Keratinocyte (primary cell): ENCODE measurements around the gene OR1F1. TPM values are rescaled to one million over a fixed set of nuclear protein-coding genes. Genes with fewer than 3 reads are reported as not detected.

Source experiments
- DNase-seq: peaks from one replicate; pipeline ENCODE4 v3.0.0-alpha.2; 2011; ENCODE audit warnings: low read depth, missing footprints, low spot score
- FAIRE-seq: peaks from 2 replicates; lab custom pipeline; 2011; peaks lifted over from hg19 to GRCh38; lab: Jason Lieb, UNC
- H2AFZ ChIP-seq: 2 replicates; pipeline ENCODE4 v1.6.0; 2012; ENCODE audit warnings: low read length, control low read depth, inconsistent platforms; ENCODE audit not compliant: control insufficient read depth
- H3K27ac ChIP-seq: 2 replicates; pipeline ENCODE4 v1.5.1; 2011; ENCODE audit warnings: low read length; ENCODE audit not compliant: control insufficient read depth, insufficient read depth
- H3K27me3 ChIP-seq: 3 replicates; pipeline ENCODE4 v1.6.0; 2011; ENCODE audit warnings: low read length; ENCODE audit not compliant: control insufficient read depth, insufficient read depth; ENCODE audit errors: extremely low read depth
- H3K36me3 ChIP-seq, 2 experiments: 2 replicates in 1 of 2; 3 replicates in 1 of 2; pipeline ENCODE4 v1.5.1; 2011; ENCODE audit warnings: low read length in 2 of 2, mild to moderate bottlenecking in 1 of 2; ENCODE audit not compliant: control insufficient read depth in 2 of 2, insufficient read depth in 2 of 2; ENCODE audit errors: extremely low read depth in 1 of 2
- H3K4me1 ChIP-seq: 3 replicates; pipeline ENCODE4 v1.5.1; 2011; ENCODE audit warnings: low read length; ENCODE audit not compliant: control insufficient read depth, insufficient read depth; ENCODE audit errors: extremely low read depth
- H3K4me2 ChIP-seq: 3 replicates; pipeline ENCODE4 v1.6.0; 2011; ENCODE audit warnings: low read depth, low read length; ENCODE audit not compliant: control insufficient read depth, insufficient read depth; ENCODE audit errors: extremely low read depth
- H3K4me3 ChIP-seq, 3 experiments: fragments of 200-600 bp in 1 of 3; sonication (generic) in 1 of 3; 2 replicates in 2 of 3; 3 replicates in 1 of 3; pipeline ENCODE4 v1.5.1; 2011 to 2016; ENCODE audit warnings: low read length in 3 of 3, mild to moderate bottlenecking in 3 of 3, control low read depth in 2 of 3, inconsistent platforms in 1 of 3, low read depth in 1 of 3, mixed read lengths in 1 of 3, mixed run types in 1 of 3, moderate library complexity in 1 of 3; ENCODE audit not compliant: control insufficient read depth in 2 of 3, insufficient read depth in 2 of 3; ENCODE audit errors: extremely low read depth in 1 of 3
- H3K79me2 ChIP-seq: 2 replicates; pipeline ENCODE4 v1.6.0; 2012; ENCODE audit warnings: low read length; ENCODE audit not compliant: control insufficient read depth, insufficient read depth
- H3K9ac ChIP-seq: 3 replicates; pipeline ENCODE4 v1.6.0; 2011; ENCODE audit warnings: low read length; ENCODE audit not compliant: control insufficient read depth, insufficient read depth; ENCODE audit errors: extremely low read depth
- H3K9me1 ChIP-seq: 3 replicates; pipeline ENCODE4 v1.6.0; 2011; ENCODE audit warnings: low read length; ENCODE audit not compliant: control insufficient read depth, insufficient read depth; ENCODE audit errors: extremely low read depth
- H3K9me3 ChIP-seq: 2 replicates; pipeline ENCODE4 v1.5.1; 2012; ENCODE audit warnings: low read depth, low read length; ENCODE audit not compliant: control insufficient read depth
- H4K20me1 ChIP-seq: 3 replicates; pipeline ENCODE4 v1.6.0; 2011; ENCODE audit warnings: low read length; ENCODE audit not compliant: control insufficient read depth, insufficient read depth; ENCODE audit errors: extremely low read depth
- EZH2 ChIP-seq: IDR thresholded peaks from one replicate; pipeline ENCODE4 v1.6.1; 2012; ENCODE audit warnings: inconsistent platforms, mild to moderate bottlenecking, low read length, moderate library complexity
- dilution Hi-C: fragments of 300-500 bp; cut with MboI; formaldehyde crosslinking; loops from one replicate; pipeline ENCODE4 v1.7.0; 2020; ENCODE audit warnings: low sequenced_read_pairs; ENCODE audit not compliant: extremely low pct_ligation_motif_present
- polyA plus RNA-seq, 5 experiments: library from polyadenylated mRNA; depleted of rRNA in 3 of 5; stranded (reverse) in 3 of 5; stranded (forward) in 1 of 5; unstranded in 1 of 5; fragments of >200 nt; gene quantifications; 1 replicate in 1 of 5; 2 replicates in 3 of 5; 3 replicates in 1 of 5; pipeline versions ENCODE4 v1.2.1 to v1.2.3, GENCODE V29; 2011 to 2012; ENCODE audit warnings: missing spikeins in 2 of 5, low read depth in 1 of 5, low replicate concordance in 1 of 5
- TF ChIP-seq, protein P1 (sequence below), 3 experiments: IDR thresholded peaks in 1 of 3; conservative IDR thresholded peaks in 1 of 3; optimal IDR thresholded peaks in 1 of 3; 2 replicates in 2 of 3; 3 replicates in 1 of 3; pipeline versions ENCODE3 to v1.5.1; 2011; ENCODE audit warnings: low read length in 3 of 3, mild to moderate bottlenecking in 3 of 3, moderate library complexity in 2 of 3, control low read depth in 1 of 3, inconsistent platforms in 1 of 3; ENCODE audit not compliant: insufficient read depth in 2 of 3; ENCODE audit errors: extremely low read depth in 1 of 3

Gene OR1F1
- polyA plus RNA-seq, 1 donor (not counting 4 experiments of a cell fraction or from before 2014, with no cell fraction given) = 0.51 TPM

GRCh38 chr16:3215601-3216262 lies 27.7 kb downstream of the OR1F1 start:
- FAIRE-seq = no peak
- H3K79me2 ChIP-seq = no peaks in the 10 kb centered on the region
- H3K9ac ChIP-seq = no peak overlapping the region
- H3K27me3 ChIP-seq = no peaks in the 10 kb centered on the region
- no peak for DNase-seq
- H2AFZ ChIP-seq = no peak overlapping the region
- H3K36me3 ChIP-seq = no peaks in the 10 kb centered on the region
- no peak for TF ChIP-seq EZH2
- TF ChIP-seq, protein P1, sequence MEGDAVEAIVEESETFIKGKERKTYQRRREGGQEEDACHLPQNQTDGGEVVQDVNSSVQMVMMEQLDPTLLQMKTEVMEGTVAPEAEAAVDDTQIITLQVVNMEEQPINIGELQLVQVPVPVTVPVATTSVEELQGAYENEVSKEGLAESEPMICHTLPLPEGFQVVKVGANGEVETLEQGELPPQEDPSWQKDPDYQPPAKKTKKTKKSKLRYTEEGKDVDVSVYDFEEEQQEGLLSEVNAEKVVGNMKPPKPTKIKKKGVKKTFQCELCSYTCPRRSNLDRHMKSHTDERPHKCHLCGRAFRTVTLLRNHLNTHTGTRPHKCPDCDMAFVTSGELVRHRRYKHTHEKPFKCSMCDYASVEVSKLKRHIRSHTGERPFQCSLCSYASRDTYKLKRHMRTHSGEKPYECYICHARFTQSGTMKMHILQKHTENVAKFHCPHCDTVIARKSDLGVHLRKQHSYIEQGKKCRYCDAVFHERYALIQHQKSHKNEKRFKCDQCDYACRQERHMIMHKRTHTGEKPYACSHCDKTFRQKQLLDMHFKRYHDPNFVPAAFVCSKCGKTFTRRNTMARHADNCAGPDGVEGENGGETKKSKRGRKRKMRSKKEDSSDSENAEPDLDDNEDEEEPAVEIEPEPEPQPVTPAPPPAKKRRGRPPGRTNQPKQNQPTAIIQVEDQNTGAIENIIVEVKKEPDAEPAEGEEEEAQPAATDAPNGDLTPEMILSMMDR (optimal IDR thresholded peaks at IDR 0.05 in 1 of 3, IDR thresholded peaks at IDR 0.05 in 1 of 3, conservative IDR thresholded peaks at IDR 0.05 in 1 of 3; ENCODE audit: extremely low read depth in 1 of 3, insufficient read depth in 2 of 3, low read length in 3 of 3) = no peak
- no peak overlapping the region for H3K4me3 ChIP-seq
- dilution Hi-C loops = no loop called here
- no peaks in the 10 kb centered on the region for H4K20me1 ChIP-seq
- H3K9me1 ChIP-seq = no peaks in the 10 kb centered on the region
- H3K4me2 ChIP-seq = no peak overlapping the region
- no peaks in the 10 kb centered on the region for H3K9me3 ChIP-seq
- no peak overlapping the region for H3K27ac ChIP-seq
- no peaks in the 10 kb centered on the region for H3K4me1 ChIP-seq

DNA sequence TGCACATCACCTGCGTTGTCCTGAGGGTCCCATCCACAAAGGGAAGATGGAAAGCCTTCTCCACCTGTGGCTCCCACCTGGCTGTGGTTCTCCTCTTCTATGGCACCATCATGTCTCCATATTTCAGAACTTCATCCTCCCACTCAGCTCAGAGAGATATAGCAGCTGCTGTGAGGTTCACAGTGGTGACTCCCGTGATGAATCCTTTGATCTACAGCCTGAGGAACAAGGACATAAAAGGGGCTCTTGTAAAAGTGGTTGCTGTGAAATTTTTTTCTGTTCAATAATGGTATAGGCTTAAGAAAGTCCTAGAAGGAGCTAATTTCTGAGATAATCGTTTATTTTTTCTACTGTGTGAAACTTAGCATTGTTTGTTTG lies 28.2 kb downstream of the OR1F1 start:
- Histone ChIP-seq H3K36me3 (no peaks in the 10 kb centered on the region), H3K9ac (no peak overlapping the region), H3K4me3 (no peak overlapping the region), H3K27me3 (no peaks in the 10 kb centered on the region), H3K27ac (no peak overlapping the region), H4K20me1 (no peaks in the 10 kb centered on the region), H3K9me1 (no peaks in the 10 kb centered on the region), H3K9me3 (no peaks in the 10 kb centered on the region), H3K4me1 (no peaks in the 10 kb centered on the region), H3K79me2 (no peaks in the 10 kb centered on the region), H3K4me2 (no peak overlapping the region), H2AFZ (no peak overlapping the region)
- DNase-seq (no peak), FAIRE-seq (no peak)
- TF ChIP-seq EZH2 = no peak
- TF ChIP-seq, protein P1 (optimal IDR thresholded peaks at IDR 0.05 in 1 of 3, IDR thresholded peaks at IDR 0.05 in 1 of 3, conservative IDR thresholded peaks at IDR 0.05 in 1 of 3; ENCODE audit: extremely low read depth in 1 of 3, insufficient read depth in 2 of 3, low read length in 3 of 3) = no peak
- dilution Hi-C loops = no loop called here
